Measurements from ENCODE around the gene TIE1. TPM values are rescaled to one million over a fixed set of nuclear protein-coding genes. Genes with fewer than 3 reads are reported as not detected.

TIE1 gene
- total RNA-seq, 1 donor from 2014 or later: 0.98 TPM

DNA sequence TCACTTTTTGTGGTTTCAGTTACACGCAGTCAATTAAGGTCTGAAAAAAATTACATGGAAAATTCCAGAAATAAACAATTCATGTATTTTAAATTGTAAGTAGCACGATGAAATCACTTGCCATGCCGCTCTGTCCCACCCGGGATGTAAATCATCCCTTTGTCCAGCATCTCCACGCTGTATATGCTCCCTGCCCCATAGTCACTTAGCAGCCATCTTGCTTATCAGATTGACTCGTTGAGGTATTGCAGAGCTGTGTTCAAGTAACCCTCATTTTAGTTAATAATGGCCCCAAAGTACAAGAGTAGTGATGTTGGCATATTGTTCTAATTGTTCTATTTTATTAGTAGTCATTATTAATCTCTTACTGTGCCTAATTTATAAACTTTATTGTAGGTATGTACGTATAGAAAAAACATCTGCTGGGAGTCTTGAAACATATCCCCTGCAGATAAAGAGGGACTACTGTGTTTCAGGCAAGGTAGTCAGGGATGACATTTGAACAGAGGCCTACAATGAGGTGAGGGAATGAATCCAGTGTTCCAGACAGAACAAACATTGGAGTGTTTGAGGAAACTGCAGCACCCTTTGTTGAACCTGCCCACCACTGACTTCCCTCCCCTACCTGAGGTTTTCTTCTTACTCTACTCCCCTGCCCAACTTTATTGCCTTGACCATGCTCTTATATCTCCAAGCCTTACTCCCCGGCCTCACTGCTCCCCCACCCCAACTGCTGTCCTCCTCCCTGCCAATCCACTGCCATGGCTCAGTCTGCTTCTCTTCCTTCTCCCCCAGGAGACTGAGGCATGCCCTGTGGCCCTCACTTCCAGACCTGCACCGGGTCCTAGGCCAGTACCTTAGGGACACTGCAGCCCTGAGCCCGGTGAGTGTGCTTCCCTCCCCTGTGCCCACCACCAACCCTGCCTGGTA lies 50.9 kb downstream of the TIE1 start:
- Mint-ChIP-seq H3K27ac (ENCODE audit: unreplicated experiment) (no peak overlapping the region), H3K27me3 (ENCODE audit: low read depth, unreplicated experiment) (no peaks in the 10 kb centered on the region), H3K36me3 (ENCODE audit: low read depth, unreplicated experiment) (no peaks in the 10 kb centered on the region), H3K4me1 (ENCODE audit: low read depth, unreplicated experiment) (peaks cover 6% of the 10 kb centered on the region), H3K9me3 (ENCODE audit: unreplicated experiment) (peaks cover 2% of the 10 kb centered on the region), H3K4me3 (ENCODE audit: unreplicated experiment) (no peak overlapping the region)
- Histone ChIP-seq H3K27me3 (ENCODE audit: insufficient read depth, low read length) (no peaks in the 10 kb centered on the region), H3K4me2 (ENCODE audit: low read length) (no peak overlapping the region), H3K27ac (ENCODE audit: low read depth, low read length) (no peak overlapping the region), H3K9me3 (ENCODE audit: insufficient read depth, low read depth, low read length) (no peaks in the 10 kb centered on the region), H3K9ac (ENCODE audit: low read length) (no peak overlapping the region), H3K4me3 (ENCODE audit: insufficient read depth, low read depth, low read length) (no peak overlapping the region), H3K4me1 (ENCODE audit: insufficient read depth, low read length) (peaks cover 17% of the 10 kb centered on the region), H3K36me3 (ENCODE audit: insufficient read depth, low read length) (no peaks in the 10 kb centered on the region), H3K79me2 (ENCODE audit: insufficient read depth, low read length) (no peaks in the 10 kb centered on the region), H4K20me1 (ENCODE audit: insufficient read depth, low read length) (no peaks in the 10 kb centered on the region), H2AFZ (ENCODE audit: low read depth, low read length) (no peak overlapping the region)
- DNase-seq (ENCODE audit: low read depth) (no peak), FAIRE-seq (no peak)
- TF ChIP-seq EZH2 (IDR thresholded peaks at IDR 0.05; ENCODE audit: insufficient read depth, low read length): no peak
- TF ChIP-seq CTCF (IDR thresholded peaks at IDR 0.05; ENCODE audit: insufficient read depth, low read depth, low read length): no peak

DNA sequence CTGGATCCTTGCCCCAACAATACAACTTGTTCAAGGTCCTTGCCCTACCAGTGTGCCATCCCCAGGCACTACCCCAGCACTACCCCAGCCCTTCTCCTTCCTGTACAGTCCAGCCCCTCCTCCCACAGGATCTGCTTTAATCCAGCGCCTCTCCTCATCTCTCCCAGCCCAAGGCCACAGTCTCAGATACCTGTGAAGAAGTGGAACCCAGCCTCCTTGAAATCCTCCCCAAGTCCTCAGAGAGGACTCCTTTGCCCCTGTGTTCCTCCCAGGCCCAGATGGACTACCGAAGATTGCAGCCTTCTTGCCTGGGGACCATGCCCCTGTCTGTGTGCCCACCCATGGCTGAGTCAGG lies 51.5 kb downstream of the TIE1 start:
- no peak overlapping the region for H3K27ac ChIP-seq (ENCODE audit: low read depth, low read length)
- no peak overlapping the region for H3K4me3 ChIP-seq (ENCODE audit: insufficient read depth, low read depth, low read length)
- no peaks in the 10 kb centered on the region for H3K36me3 ChIP-seq (ENCODE audit: insufficient read depth, low read length)
- TF ChIP-seq CTCF (IDR thresholded peaks at IDR 0.05; ENCODE audit: insufficient read depth, low read depth, low read length): no peak
- no peak for TF ChIP-seq EZH2 (IDR thresholded peaks at IDR 0.05; ENCODE audit: insufficient read depth, low read length)
- no peak overlapping the region for H2AFZ ChIP-seq (ENCODE audit: low read depth, low read length)
- H3K79me2 ChIP-seq (ENCODE audit: insufficient read depth, low read length): no peaks in the 10 kb centered on the region
- no peaks in the 10 kb centered on the region for H3K27me3 ChIP-seq (ENCODE audit: insufficient read depth, low read length)
- H3K27me3 Mint-ChIP-seq (ENCODE audit: low read depth, unreplicated experiment): no peaks in the 10 kb centered on the region
- H3K4me1 Mint-ChIP-seq (ENCODE audit: low read depth, unreplicated experiment): peaks cover 6% of the 10 kb centered on the region
- H3K9me3 Mint-ChIP-seq (ENCODE audit: unreplicated experiment): peaks cover 2% of the 10 kb centered on the region
- H3K27ac Mint-ChIP-seq (ENCODE audit: unreplicated experiment): no peak overlapping the region
- H3K9ac ChIP-seq (ENCODE audit: low read length): no peak overlapping the region
- no peak overlapping the region for H3K4me3 Mint-ChIP-seq (ENCODE audit: unreplicated experiment)
- no peaks in the 10 kb centered on the region for H3K9me3 ChIP-seq (ENCODE audit: insufficient read depth, low read depth, low read length)
- H3K4me2 ChIP-seq (ENCODE audit: low read length): no peak overlapping the region
- H3K36me3 Mint-ChIP-seq (ENCODE audit: low read depth, unreplicated experiment): no peaks in the 10 kb centered on the region
- DNase-seq (ENCODE audit: low read depth) (no peak), FAIRE-seq (no peak)
- H3K4me1 ChIP-seq (ENCODE audit: insufficient read depth, low read length): peaks cover 17% of the 10 kb centered on the region
- no peaks in the 10 kb centered on the region for H4K20me1 ChIP-seq (ENCODE audit: insufficient read depth, low read length)

- no peak overlapping the region for H3K9ac ChIP-seq (ENCODE audit: low read length)
- H3K79me2 ChIP-seq (ENCODE audit: insufficient read depth, low read length): no peaks in the 10 kb centered on the region
- H3K4me1 ChIP-seq (ENCODE audit: insufficient read depth, low read length): peaks cover 19% of the 10 kb centered on the region
- TF ChIP-seq EZH2 (IDR thresholded peaks at IDR 0.05; ENCODE audit: insufficient read depth, low read length): no peak
- no peak for TF ChIP-seq CTCF (IDR thresholded peaks at IDR 0.05; ENCODE audit: insufficient read depth, low read depth, low read length)
- no peaks in the 10 kb centered on the region for H3K27me3 Mint-ChIP-seq (ENCODE audit: low read depth, unreplicated experiment)
- no peak overlapping the region for H3K4me2 ChIP-seq (ENCODE audit: low read length)
- H2AFZ ChIP-seq (ENCODE audit: low read depth, low read length): no peak overlapping the region
- H3K4me3 Mint-ChIP-seq (ENCODE audit: unreplicated experiment): no peak overlapping the region
- no peaks in the 10 kb centered on the region for H4K20me1 ChIP-seq (ENCODE audit: insufficient read depth, low read length)
- no peak overlapping the region for H3K4me3 ChIP-seq (ENCODE audit: insufficient read depth, low read depth, low read length)
- H3K27ac ChIP-seq (ENCODE audit: low read depth, low read length): no peak overlapping the region
- no peaks in the 10 kb centered on the region for H3K9me3 ChIP-seq (ENCODE audit: insufficient read depth, low read depth, low read length)
- DNase-seq (ENCODE audit: low read depth) (no peak), FAIRE-seq (no peak)
- peaks cover 2% of the 10 kb centered on the region for H3K9me3 Mint-ChIP-seq (ENCODE audit: unreplicated experiment)
- H3K27me3 ChIP-seq (ENCODE audit: insufficient read depth, low read length): no peaks in the 10 kb centered on the region
- no peak overlapping the region for H3K27ac Mint-ChIP-seq (ENCODE audit: unreplicated experiment)
- no peaks in the 10 kb centered on the region for H3K36me3 ChIP-seq (ENCODE audit: insufficient read depth, low read length)
- H3K4me1 Mint-ChIP-seq (ENCODE audit: low read depth, unreplicated experiment): peaks cover 6% of the 10 kb centered on the region
- no peaks in the 10 kb centered on the region for H3K36me3 Mint-ChIP-seq (ENCODE audit: low read depth, unreplicated experiment)
Observed at GRCh38 chr1:43352881-43353280, 52.1 kb downstream of the TIE1 start.

All from astrocyte (in vitro differentiated cells and primary cell).